ENCODE data around the gene JAG2. TPM values are rescaled to one million over a fixed set of nuclear protein-coding genes. Genes with fewer than 3 reads are reported as not detected.

Gene JAG2
- 10 to 100 TPM; 32.0 to 34.2 TPM for total RNA-seq
- 10 to 100 TPM; 10.1 to 20.3 (median 13.9) TPM for polyA plus RNA-seq (ENCODE audit: insufficient read length in 6 of 6)
- long read RNA-seq, donor 1: 0 reads
- long read RNA-seq, donor 2: 0 reads
- long read RNA-seq, donor 3: 0 reads
- long read RNA-seq, donor 4, partial matches to known transcripts: 1 of 1 reads
- long read RNA-seq, donor 4, other reads (novel, unspliced or antisense): 0 of 1 reads
- long read RNA-seq, donor 5: 0 reads
- long read RNA-seq, donor 6: 0 reads
- long read RNA-seq, donor 7: 0 reads
- long read RNA-seq, donor 8, full-length matches to known transcripts: 3 of 3 reads
- long read RNA-seq, donor 8, partial matches to known transcripts: 0 of 3 reads
- long read RNA-seq, donor 8, other reads (novel, unspliced or antisense): 0 of 3 reads
- long read RNA-seq, donor 9: 0 reads
- long read RNA-seq, donor 10, partial matches to known transcripts: 2 of 2 reads
- long read RNA-seq, donor 10, other reads (novel, unspliced or antisense): 0 of 2 reads
- long read RNA-seq, donor 11: 0 reads
- long read RNA-seq, donor 12, full-length matches to known transcripts: 1 of 1 reads
- long read RNA-seq, donor 12, partial matches to known transcripts: 0 of 1 reads
- long read RNA-seq, donor 12, other reads (novel, unspliced or antisense): 0 of 1 reads

DNA sequence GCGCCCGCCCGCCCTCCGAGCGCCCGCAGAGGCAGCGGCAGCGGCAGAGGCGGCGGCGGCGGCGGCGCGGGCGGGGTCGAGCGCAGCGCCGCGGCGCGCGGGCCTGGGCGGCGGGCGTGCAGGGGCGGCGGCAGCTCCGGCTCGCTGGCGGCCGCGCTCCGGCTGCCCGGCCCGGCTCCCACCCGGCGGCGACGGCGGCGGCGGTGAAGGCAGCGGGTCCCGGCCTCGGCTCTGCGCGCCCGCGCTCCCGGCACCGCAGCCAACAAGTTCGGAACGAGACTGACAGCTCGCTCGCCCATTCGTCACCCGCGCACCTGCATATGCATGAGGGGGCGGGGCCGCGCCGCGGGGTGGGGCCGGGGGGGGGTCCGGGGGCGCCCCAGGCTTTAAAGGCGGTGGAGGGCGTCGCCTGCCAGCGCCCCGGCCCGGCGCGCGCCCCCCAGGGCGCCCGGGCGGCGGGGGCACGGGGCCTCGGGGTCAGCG, at the start of gene JAG2:
Gene JAG2 (minus strand): TSS at position 281 of the 483 bp plus-strand sequence. CDS start 356 bp downstream, outside the sequence.
- no peaks in the 10 kb centered on the region for H3K9me3 ChIP-seq
- H3K4me3 ChIP-seq: peak within 1 kb of the TSS; percentile 35 to 48
- peaks cover 16 to 36% of the 10 kb centered on the region in 2 donors for H3K4me1 ChIP-seq
- peak within 1 kb of the TSS in 1 of 2 donors; percentile 55 for H3K27ac ChIP-seq
- intact Hi-C loops (cut with DNase I): no loop called here
- peaks cover 0 to 52% of the 10 kb centered on the region in 2 donors for H3K27me3 ChIP-seq
- DNase-seq: peak in 1 of 4 donors; percentile 67
- no peaks in the 10 kb centered on the region for H3K36me3 ChIP-seq
- TF ChIP-seq, protein P1, sequence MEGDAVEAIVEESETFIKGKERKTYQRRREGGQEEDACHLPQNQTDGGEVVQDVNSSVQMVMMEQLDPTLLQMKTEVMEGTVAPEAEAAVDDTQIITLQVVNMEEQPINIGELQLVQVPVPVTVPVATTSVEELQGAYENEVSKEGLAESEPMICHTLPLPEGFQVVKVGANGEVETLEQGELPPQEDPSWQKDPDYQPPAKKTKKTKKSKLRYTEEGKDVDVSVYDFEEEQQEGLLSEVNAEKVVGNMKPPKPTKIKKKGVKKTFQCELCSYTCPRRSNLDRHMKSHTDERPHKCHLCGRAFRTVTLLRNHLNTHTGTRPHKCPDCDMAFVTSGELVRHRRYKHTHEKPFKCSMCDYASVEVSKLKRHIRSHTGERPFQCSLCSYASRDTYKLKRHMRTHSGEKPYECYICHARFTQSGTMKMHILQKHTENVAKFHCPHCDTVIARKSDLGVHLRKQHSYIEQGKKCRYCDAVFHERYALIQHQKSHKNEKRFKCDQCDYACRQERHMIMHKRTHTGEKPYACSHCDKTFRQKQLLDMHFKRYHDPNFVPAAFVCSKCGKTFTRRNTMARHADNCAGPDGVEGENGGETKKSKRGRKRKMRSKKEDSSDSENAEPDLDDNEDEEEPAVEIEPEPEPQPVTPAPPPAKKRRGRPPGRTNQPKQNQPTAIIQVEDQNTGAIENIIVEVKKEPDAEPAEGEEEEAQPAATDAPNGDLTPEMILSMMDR (IDR thresholded peaks at IDR 0.05): no peak
- peak; percentile 59 for ATAC-seq

DNA sequence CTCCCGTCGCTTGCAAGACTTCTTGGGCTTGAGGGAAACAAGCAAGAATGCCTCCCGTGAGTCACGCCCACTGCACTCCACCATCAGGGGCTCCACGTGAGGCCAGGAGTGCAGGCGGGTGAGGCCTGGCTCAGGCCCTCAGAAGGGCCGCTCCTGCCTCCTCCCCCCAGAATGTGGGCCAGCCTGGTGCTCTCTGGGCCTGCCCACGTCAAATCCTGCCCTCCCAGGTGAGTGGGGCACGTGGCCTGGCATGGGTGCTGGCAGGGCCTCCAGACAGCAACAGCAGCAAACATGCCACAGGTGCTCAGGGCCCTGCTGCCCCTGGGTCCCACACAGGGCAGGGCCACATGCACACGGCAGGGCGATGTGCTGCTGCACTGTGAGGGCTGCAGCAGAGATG, 49.2 kb upstream of the JAG2 start:
- H3K9me3 ChIP-seq: no peaks in the 10 kb centered on the region
- ATAC-seq (peak; percentile 92), DNase-seq (peak in 1 of 4 donors; percentile 85)
- H3K36me3 ChIP-seq: peaks cover 0 to 76% of the 10 kb centered on the region in 2 donors
- H3K4me1 ChIP-seq: no peaks in the 10 kb centered on the region
- H3K4me3 ChIP-seq: no peak overlapping the region
- TF ChIP-seq, protein P1 (IDR thresholded peaks at IDR 0.05): no peak
- H3K27ac ChIP-seq: no peak overlapping the region
- no peaks in the 10 kb centered on the region for H3K27me3 ChIP-seq
- intact Hi-C loops (cut with DNase I): loop anchor here in 1 of 2 donors (10.0 kb wide), 1 partner anchor 47 kb away; no protein-coding TSS in a partner anchor

DNA sequence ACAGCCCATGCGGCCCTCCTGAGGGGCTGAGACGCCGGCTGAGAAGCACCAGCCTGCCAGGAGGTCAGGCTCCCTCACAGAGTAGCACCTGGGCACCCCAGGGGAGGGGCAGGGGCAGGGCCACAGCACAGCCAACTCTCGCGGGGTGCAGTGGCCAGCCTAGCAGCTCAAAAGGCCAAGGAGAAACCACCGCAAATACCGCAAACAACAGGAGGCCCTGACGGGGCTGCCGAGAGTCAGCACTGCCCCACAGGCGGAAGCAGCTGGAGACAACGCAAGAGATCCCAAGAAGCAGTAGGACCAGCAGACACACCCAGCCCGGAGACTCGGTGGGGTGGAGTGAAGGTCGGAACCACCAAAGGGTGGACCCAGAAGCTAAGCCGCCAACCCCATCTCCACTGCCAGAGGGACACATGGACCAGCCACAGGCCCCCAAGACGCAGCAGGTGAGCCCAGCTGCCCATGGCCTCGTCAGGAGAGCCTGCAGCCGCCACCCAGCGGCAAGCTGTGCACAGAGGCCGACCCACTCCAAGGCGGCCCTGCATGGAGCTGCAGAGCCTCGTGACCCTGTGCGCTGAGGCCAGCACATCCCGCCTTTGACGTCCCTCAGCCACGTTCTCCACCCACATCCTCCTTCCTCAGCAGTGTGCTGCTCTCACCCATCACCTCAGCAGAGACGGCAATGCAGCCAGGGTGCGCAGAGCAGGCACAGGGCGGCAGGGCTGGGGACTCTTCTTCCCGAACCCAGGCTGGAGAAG, 48.1 kb upstream of the JAG2 start:
- Histone ChIP-seq H3K36me3 (peaks cover 0 to 83% of the 10 kb centered on the region in 2 donors), H3K27me3 (no peaks in the 10 kb centered on the region), H3K9me3 (no peaks in the 10 kb centered on the region), H3K4me1 (no peaks in the 10 kb centered on the region), H3K4me3 (no peak overlapping the region), H3K27ac (no peak overlapping the region)
- DNase-seq (no peak), ATAC-seq (no peak)
- TF ChIP-seq, protein P1 (IDR thresholded peaks at IDR 0.05): no peak
- intact Hi-C loops (cut with DNase I): loop anchor here in 1 of 2 donors (10.0 kb wide), 1 partner anchor 48 kb away; no protein-coding TSS in a partner anchor

DNA sequence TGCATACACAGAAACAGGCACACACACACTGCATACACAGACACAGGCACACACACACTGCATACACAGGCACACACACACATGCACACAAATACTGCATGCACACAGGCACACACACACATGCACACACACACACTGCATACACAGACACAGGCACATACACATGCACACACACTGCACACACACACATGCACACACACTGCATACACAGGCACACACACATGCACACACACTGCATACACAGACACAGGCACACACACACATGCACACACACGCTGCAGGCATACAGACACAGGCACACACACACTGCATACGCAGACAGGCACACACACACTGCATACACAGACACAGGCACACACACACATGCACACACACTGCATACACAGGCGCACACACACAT, 47.0 kb upstream of the JAG2 start:
- intact Hi-C loops (cut with DNase I): loop anchor here in 1 of 2 donors (10.0 kb wide), 1 partner anchor 49 kb away; no protein-coding TSS in a partner anchor
- Histone ChIP-seq H3K27me3 (no peaks in the 10 kb centered on the region), H3K4me3 (no peak overlapping the region), H3K9me3 (no peaks in the 10 kb centered on the region), H3K4me1 (no peaks in the 10 kb centered on the region), H3K27ac (no peak overlapping the region), H3K36me3 (peaks cover 0 to 83% of the 10 kb centered on the region in 2 donors)
- TF ChIP-seq, protein P1 (IDR thresholded peaks at IDR 0.05): no peak
- ATAC-seq (no peak), DNase-seq (no peak)
